Liver (tissue), 3 donors: Measurements from ENCODE around the gene GRAMD2A.

Experiments used
- CTCF ChIP-seq: fragments of 150-350 bp; IDR thresholded peaks from 2 replicates; pipeline ENCODE4 v1.5.1; 2017; ENCODE audit warnings: improper control_type of control experiment, low read depth, low read length; ENCODE audit not compliant: missing input control
- GABPA ChIP-seq, 2 donors: IDR thresholded peaks in 1 of 2; conservative IDR thresholded peaks in 1 of 2; 2 replicates each; pipeline ENCODE4 v1.6.1; 2016; ENCODE audit warnings: antibody characterized with exemption in 2 of 2, mild to moderate bottlenecking in 1 of 2, moderate library complexity in 1 of 2
- HNF4A ChIP-seq, 2 donors: conservative IDR thresholded peaks; 2 replicates each; pipeline ENCODE4 v1.6.1; 2016; ENCODE audit warnings: antibody characterized with exemption in 2 of 2, mild to moderate bottlenecking in 2 of 2
- SP1 ChIP-seq: IDR thresholded peaks from 2 replicates; pipeline ENCODE4 v1.6.1; 2018; ENCODE audit warnings: antibody characterized with exemption, mild to moderate bottlenecking
- TAF1 ChIP-seq: conservative IDR thresholded peaks from 2 replicates; pipeline ENCODE4 v1.6.1; 2016; ENCODE audit warnings: antibody characterized with exemption, mild to moderate bottlenecking
- ZBTB33 ChIP-seq: IDR thresholded peaks from 2 replicates; pipeline ENCODE4 v1.6.1; 2016; ENCODE audit warnings: antibody characterized with exemption
- donor health status: healthy.
- donor health status: healthy.

GRCh38 chr15:72205896-72206676 lies 8.5 kb upstream of the GRAMD2A start:
- TF ChIP-seq CTCF = no peak
- TF ChIP-seq SP1 = no peak
- TF ChIP-seq ZBTB33 = no peak
- no peak for TF ChIP-seq TAF1
- no peak for TF ChIP-seq HNF4A (conservative IDR thresholded peaks at IDR 0.05)
- TF ChIP-seq GABPA (IDR thresholded peaks at IDR 0.05 in 1 of 2, conservative IDR thresholded peaks at IDR 0.05 in 1 of 2) = no peak
